Stimulated activated CD4-positive, alpha-beta T cell treated with anti-CD3 and anti-CD28 coated beads, Interleukin-12 subunit alpha, Interleukin-12 subunit beta, amount 100 ng/mL, for 4 hours (primary cell): ENCODE measurements around the gene HAUS7.
"Not testable (repeated sequence)": the region's sequence is repeated elsewhere in the genome, so short reads cannot be mapped to it uniquely, and the experiment has no call there.

Experiments
- DNase-seq: peaks from one replicate; pipeline ENCODE4 v3.0.0-alpha.2; 2020

HAUS7 gene

DNA sequence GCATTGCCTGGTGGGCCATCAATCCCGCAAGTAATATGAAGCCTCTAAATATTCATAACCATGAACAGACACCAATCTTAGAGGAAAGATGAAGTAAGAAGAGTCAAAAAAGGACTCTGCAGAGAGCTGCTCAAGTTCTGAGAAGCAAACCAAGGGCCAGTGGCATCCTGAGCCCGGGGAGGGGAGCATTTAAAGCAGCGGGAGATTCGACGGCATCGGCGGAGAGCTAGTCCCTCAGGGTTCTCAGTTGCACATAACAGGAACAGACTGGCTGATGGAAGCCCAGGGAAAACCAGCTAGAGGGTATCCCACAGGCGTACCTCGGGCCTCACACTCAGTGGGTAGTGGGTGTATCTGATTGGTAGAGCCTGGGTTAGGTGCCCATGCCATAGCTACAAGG, 64.4 kb downstream of the HAUS7 start:
- no peak for DNase-seq

- DNase-seq, result no peak
Observed at GRCh38 chrX:153405426-153405825, 65.0 kb downstream of the HAUS7 start.

GRCh38 chrX:153404333-153404732, 66.0 kb downstream of the HAUS7 start:
- DNase-seq, result not testable (repeated sequence)

DNA sequence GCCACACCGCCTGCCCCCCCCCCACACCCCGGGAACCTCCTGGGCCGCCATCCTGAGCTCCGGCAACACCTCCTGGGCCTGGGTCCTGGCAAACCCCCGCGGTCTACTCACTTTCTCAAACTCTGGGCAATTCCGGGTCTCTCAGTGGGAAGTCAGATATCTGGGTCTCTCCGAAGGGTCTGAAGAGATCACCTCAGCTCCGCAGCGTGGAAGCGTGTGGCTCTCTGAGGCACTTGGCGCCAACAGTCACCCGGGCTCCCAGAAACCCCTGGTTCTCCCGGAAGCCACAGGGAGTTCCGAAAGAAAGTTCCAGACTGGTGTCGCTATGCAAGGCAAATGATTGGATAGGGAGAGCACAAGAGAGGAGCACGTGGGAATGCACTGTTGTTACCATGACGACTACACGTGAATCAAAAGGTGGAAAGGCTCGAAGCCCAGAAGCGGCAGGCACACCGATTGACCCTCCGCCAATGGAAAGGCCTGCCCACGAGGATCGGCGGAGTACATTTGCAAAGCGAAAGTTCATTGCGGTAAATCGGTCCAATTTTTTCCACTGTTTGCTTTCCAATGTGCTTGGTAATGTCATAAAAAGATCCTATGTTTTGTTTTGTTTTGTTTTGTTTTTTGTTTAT, 69.1 kb downstream of the HAUS7 start, which contains the start of gene PNMA6E:
Gene PNMA6E, minus strand, starts transcription at position 218 of the 632 bp plus-strand sequence. CDS start 2,501 bp downstream, outside the sequence.
- no peak for DNase-seq

GRCh38 chrX:153400146-153401132, 69.9 kb downstream of the HAUS7 start:
- DNase-seq, result peak; percentile 46

GRCh38 chrX:153398275-153398960, 72.0 kb downstream of the HAUS7 start:
- no peak for DNase-seq
